Astrocyte of the cerebellum (primary cell): ENCODE results near the gene CARD11.
A peak's percentile ranks its signal among the peaks of the same experiment; 100 is the strongest.
"Not testable (repeated sequence)": the region's sequence is repeated elsewhere in the genome, so short reads cannot be mapped to it uniquely, and the experiment has no call there.

Experiments used
- DNase-seq: peaks from one replicate; pipeline ENCODE4 v3.0.0-alpha.2; 2011; ENCODE audit warnings: low read depth
- H3K4me3 ChIP-seq: 2 replicates; pipeline ENCODE4 v1.5.1; 2011; ENCODE audit warnings: mild to moderate bottlenecking, low read depth, low read length, moderate library complexity
- CTCF ChIP-seq: IDR thresholded peaks from 2 replicates; pipeline ENCODE4 v1.5.1; 2012; ENCODE audit warnings: low read length, low read depth, moderate library complexity, mild to moderate bottlenecking; ENCODE audit errors: missing control alignments
- in situ Hi-C: cut with HindIII; loops from 2 replicates; pipeline ENCODE4 v1.10.0; 2017; ENCODE audit warnings: low sequenced_read_pairs

The CARD11 gene

GRCh38 chr7:2923886-2924574 is 119.6 kb downstream of the CARD11 start:
- TF ChIP-seq CTCF: no peak
- DNase-seq: no peak
- H3K4me3 ChIP-seq: no peak overlapping the region
- in situ Hi-C loops: no loop called here

- in situ Hi-C loops: no loop called here
- no peak for TF ChIP-seq CTCF
- DNase-seq: no peak
- H3K4me3 ChIP-seq: no peak overlapping the region
Measured at GRCh38 chr7:2923291-2923781, 120.3 kb downstream of the CARD11 start.

- no peak for DNase-seq
- no peak for TF ChIP-seq CTCF
- no peak overlapping the region for H3K4me3 ChIP-seq
- in situ Hi-C loops: no loop called here
Measured at GRCh38 chr7:2922866-2923265, 120.8 kb downstream of the CARD11 start.

- no peak overlapping the region for H3K4me3 ChIP-seq
- in situ Hi-C loops: no loop called here
- DNase-seq: no peak
- TF ChIP-seq CTCF: no peak
Measured at GRCh38 chr7:2922348-2922691, 121.3 kb downstream of the CARD11 start.

- TF ChIP-seq CTCF: peak; percentile 27
- DNase-seq: no peak
- no peak overlapping the region for H3K4me3 ChIP-seq
- in situ Hi-C loops: no loop called here
Measured at GRCh38 chr7:2921653-2922347, 121.9 kb downstream of the CARD11 start.

GRCh38 chr7:2920956-2921652 is 122.6 kb downstream of the CARD11 start:
- in situ Hi-C loops: no loop called here
- no peak overlapping the region for H3K4me3 ChIP-seq
- no peak for DNase-seq
- TF ChIP-seq CTCF: no peak

- H3K4me3 ChIP-seq, DNase-seq, in situ Hi-C loops: not testable (repeated sequence)
Measured at GRCh38 chr7:2920480-2920879, 123.2 kb downstream of the CARD11 start.
